Subcutaneous adipose tissue (tissue), 4 donors: Measurements from ENCODE around the gene NBL1. TPM values are rescaled to one million over a fixed set of nuclear protein-coding genes. Genes with fewer than 3 reads are reported as not detected.

Source experiments
- total RNA-seq, 4 donors: library from RNA; depleted of rRNA; stranded (reverse); fragments of >200 nt; gene quantifications; one replicate each; pipeline ENCODE4 v1.1.0, GENCODE V29; 2016
- TF ChIP-seq, protein P1 (sequence below): fragments of 450-650 bp; IDR thresholded peaks from one replicate; pipeline ENCODE4 v1.5.1; 2016; ENCODE audit warnings: low read depth, mild to moderate bottlenecking, control low read depth, antibody characterized with exemption, moderate library complexity

NBL1 gene
- total RNA-seq, 4 donors from 2014 or later = 16.3 to 80.6 (median 51.2) TPM

DNA sequence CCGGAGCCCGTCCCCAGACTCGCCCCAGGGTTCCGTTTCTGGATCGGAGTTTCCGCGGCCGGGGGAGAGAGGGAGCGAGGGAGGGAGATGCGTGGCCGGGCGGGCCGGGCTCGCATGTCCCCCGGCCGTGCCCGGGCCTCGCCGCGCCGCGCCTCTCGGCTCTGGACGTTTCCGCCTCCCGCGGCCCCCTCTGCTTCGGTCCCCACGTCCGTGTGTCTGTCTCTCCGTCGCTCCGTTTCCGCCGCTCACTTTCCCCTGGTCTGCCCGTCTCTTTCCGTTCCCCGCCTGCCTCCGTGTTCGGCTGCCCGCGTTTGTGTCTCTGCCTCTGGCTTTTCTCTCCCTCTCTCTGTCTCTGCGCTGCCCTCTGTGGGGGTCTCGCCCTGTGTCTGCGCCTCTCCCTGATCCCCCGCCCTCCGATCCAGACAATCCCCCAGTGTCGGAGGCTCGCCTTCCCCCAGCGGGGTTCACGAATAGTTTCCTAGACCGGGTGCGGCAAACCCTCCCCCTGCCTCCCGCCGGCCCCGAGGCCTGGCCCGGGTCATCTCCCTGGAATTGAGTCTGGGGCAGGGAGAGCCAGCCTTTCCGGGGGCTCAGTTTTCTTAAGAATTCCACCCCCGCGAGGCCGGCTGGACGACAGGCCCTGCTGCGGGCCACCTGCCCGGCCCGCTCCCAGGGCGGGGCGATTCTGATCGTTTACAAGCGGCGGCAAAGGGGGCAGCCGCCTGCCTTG lies 735 bp downstream of the NBL1 start:
- TF ChIP-seq, protein P1, sequence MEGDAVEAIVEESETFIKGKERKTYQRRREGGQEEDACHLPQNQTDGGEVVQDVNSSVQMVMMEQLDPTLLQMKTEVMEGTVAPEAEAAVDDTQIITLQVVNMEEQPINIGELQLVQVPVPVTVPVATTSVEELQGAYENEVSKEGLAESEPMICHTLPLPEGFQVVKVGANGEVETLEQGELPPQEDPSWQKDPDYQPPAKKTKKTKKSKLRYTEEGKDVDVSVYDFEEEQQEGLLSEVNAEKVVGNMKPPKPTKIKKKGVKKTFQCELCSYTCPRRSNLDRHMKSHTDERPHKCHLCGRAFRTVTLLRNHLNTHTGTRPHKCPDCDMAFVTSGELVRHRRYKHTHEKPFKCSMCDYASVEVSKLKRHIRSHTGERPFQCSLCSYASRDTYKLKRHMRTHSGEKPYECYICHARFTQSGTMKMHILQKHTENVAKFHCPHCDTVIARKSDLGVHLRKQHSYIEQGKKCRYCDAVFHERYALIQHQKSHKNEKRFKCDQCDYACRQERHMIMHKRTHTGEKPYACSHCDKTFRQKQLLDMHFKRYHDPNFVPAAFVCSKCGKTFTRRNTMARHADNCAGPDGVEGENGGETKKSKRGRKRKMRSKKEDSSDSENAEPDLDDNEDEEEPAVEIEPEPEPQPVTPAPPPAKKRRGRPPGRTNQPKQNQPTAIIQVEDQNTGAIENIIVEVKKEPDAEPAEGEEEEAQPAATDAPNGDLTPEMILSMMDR = no peak

DNA sequence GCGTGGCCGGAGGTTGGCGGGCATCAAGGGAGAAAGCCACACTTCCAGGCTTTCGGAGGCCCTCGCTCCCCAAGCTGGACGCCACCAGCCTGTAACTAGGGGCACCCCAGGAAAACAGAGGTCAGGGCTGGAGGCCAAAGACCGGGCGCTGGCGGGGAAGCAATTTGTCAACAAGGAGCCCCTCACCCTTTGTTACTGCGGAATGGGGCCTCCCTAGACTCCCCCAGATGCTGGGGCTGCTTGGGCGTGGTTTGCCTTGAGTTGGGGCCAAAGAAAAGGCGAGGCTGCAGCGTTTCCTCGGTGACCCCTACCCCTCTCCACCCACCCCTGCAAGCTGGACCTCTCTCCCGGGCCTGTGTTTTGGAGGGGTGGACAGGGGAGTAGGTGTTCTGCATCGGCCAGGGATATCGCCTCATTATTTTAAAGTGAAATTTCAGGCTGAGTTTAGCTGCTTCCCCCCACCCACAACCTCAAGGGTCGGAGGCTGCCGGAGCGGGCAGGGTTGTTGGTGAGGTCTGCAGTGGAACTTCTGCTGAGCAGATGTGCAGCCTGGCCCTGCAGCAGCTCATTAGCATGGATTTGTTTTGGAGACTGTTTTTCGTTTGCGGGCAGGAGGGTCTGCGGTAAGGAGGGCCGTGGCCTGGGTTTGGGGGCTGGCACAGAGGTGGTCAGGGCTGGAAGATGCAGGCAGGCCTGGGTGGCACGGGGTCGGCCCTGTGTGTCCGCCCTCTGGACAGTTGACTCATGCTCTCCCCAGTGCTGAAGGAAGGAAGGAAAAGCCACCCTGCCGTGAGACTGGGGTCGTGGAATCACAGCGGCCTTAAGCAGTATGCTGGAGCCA lies 1.5 kb downstream of the NBL1 start:
- TF ChIP-seq, protein P1 = no peak

DNA sequence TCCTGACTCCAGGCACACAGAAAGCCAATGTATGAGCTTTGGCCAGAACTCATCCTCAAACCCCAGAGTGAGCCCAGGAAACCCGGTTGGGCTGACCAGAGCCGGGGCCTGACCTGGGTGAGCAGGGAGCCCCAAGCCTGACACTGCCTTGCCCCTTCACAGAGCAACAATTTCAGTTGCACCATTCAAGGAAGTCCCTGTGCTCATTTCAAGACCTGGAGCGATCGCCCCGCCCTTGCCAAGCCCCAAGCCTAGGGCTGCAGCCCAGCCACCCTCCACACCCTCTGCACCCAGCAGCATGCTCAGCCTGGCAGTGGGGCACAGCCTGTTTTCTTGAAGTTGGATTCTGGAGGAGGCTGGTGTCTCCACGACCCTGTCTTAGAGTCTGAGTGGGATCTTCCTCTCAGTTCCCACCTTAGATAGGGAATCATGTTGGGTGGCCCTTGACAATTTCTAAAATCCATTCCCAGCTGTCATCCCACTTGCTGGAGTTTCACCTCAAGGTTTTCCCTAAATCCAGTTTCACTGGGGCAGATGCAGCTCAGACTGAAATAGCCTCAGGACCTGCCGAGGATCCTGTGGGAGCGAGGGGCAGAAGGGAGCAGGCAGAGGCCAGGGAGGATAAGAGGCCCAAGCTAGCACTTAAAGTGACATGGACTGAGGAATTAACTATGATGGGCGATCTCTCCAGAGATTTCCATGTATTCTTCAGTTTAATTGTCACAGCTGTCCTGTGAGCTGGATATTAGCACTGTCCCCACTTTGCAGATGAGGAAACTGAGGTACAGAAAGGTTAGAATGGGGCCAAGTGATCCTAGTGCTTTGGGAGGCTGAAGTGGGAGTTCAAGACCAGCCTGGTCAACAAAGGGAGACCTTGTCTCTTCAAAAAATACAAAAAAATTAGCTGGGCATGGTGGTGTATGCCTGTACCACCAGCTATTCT lies 2.5 kb downstream of the NBL1 start:
- TF ChIP-seq, protein P1 = no peak

DNA sequence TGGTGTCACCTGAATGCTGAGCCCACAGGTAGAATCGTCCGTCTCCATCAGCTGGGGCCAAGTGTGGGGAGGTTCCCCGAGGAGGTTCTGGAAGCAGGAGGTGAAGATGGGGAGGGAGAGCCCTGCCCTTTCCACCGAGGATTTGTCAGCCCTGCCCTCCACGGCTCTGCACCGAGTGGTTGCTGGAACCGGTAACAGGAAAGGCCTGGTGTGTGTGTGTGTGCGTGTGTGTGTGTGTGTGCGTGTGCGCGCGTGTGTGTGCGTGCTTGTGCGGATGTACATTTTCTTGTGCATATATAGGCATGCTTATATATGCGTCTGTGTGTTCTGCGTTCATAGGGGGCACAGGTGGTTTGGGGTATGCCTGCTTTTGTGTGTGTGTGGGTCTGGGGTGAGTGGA lies 3.5 kb downstream of the NBL1 start:
- TF ChIP-seq, protein P1 = no peak

DNA sequence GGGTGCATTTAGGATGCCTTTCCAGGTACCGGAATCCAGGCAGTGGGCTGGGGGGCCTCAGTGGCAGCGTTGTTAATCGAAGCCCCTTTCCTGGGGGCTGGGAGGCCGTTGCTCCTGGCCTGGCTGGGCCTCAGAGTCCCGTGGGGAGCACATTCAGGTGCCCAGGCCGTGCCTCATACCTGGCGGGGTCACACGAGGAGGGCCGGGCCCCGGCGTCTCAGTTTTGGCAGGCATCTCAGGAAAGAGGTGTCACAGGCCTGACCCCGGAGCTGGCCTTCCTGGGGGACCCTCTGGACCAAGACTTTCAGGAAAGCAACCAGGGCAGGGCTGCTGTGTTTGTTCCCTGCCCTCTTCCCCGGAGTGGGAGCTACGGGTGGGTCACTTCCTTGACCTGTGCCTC lies 4.1 kb downstream of the NBL1 start:
- TF ChIP-seq, protein P1 = no peak

DNA sequence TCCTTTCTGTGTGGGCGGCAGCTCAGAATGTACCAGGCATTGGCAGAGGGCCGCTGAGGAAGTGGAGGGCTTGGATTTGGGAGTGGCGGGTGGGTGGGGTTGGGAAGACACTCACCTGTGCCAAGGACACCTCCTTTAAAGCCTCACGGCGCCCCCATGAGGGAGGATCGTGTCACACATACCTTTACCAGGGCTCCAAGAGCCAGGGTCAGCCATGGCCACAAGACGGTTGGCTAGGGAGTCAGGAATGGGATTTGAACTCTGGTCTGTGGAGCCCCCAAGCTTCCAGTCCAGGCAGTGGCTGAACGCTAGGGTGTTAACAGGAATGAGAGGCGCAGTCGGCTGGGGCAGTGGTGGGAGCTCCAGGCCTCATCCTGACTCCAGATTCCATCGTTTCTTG lies 4.6 kb downstream of the NBL1 start:
- TF ChIP-seq, protein P1 = no peak
